Heart right ventricle (tissue), 16 donors: ENCODE measurements around the gene RALGAPA2. TPM values are rescaled to one million over a fixed set of nuclear protein-coding genes. Genes with fewer than 3 reads are reported as not detected.

ENCODE experiments used
- ATAC-seq, 8 donors: fragments of 200-7000 bp; cut with Tn5 transposase; one replicate each; pipeline ENCODE4 v1.9.1; 2020; ENCODE audit warnings: mild to moderate bottlenecking in 8 of 8, moderate library complexity in 8 of 8, moderate number of reproducible peaks in 1 of 8
- DNase-seq, 2 donors: peaks; one replicate each; pipeline ENCODE4 v3.0.0-alpha.2; 2020
- H3K27ac ChIP-seq, 10 donors: fragments of 200-600 bp; sonication (generic) in 2 of 10; one replicate each; pipeline versions ENCODE4 v1.5.0 to v1.8.0; 2020 to 2022; ENCODE audit warnings: mild to moderate bottlenecking in 3 of 10
- H3K27me3 ChIP-seq, 7 donors: fragments of 200-600 bp; one replicate each; pipeline ENCODE4 v1.8.0; 2021 to 2022; ENCODE audit warnings: mild to moderate bottlenecking in 2 of 7
- H3K36me3 ChIP-seq, 9 donors: fragments of 200-600 bp; sonication (generic) in 1 of 9; one replicate each; pipeline versions ENCODE4 v1.5.0 to v1.8.0; 2020 to 2022; ENCODE audit warnings: mild to moderate bottlenecking in 2 of 9
- H3K4me1 ChIP-seq, 9 donors: fragments of 200-600 bp; sonication (generic) in 1 of 9; one replicate each; pipeline versions ENCODE4 v1.5.0 to v1.8.0; 2020 to 2022; ENCODE audit warnings: mild to moderate bottlenecking in 4 of 9
- H3K4me3 ChIP-seq, 10 donors: fragments of 200-600 bp; sonication (generic) in 2 of 10; one replicate each; pipeline versions ENCODE4 v1.5.0 to v1.8.0; 2020 to 2022; ENCODE audit warnings: mild to moderate bottlenecking in 7 of 10, moderate library complexity in 2 of 10
- H3K9me3 ChIP-seq, 11 donors: fragments of 200-600 bp in 10 of 11; sonication (generic) in 2 of 11; one replicate each; pipeline versions ENCODE4 v1.5.0 to v1.8.0; 2013 to 2022; ENCODE audit warnings: mild to moderate bottlenecking in 2 of 11, control low read depth in 1 of 11, moderate library complexity in 1 of 11
- CTCF ChIP-seq, 9 donors: fragments of 200-600 bp; sonication (generic) in 2 of 9; IDR thresholded peaks; one replicate each; pipeline versions ENCODE4 v1.5.0 to v1.8.0; 2021 to 2022; ENCODE audit warnings: antibody characterized with exemption in 9 of 9, mild to moderate bottlenecking in 5 of 9, moderate library complexity in 1 of 9
- WGBS, 2 donors: extraction: QIAGEN DNeasy Blood & Tissue Kit; methylation state at CpG; one replicate each; pipeline ENCODE4 v1.1.7; 2013; ENCODE audit warnings: inconsistent platforms in 1 of 2; 5-methylcytosine and 5-hydroxymethylcytosine counted together
- intact Hi-C, 10 donors: fragments of 100-400 bp; cut with DNase I; formaldehyde crosslinking; loops; one replicate each; pipeline versions ENCODE4 v1.11.1 to v1.14.2; 2022
- polyA plus RNA-seq, 2 donors: library from polyadenylated mRNA; stranded (reverse); fragments of 200-250 nt; gene quantifications; one replicate each; pipeline ENCODE4 v1.2.3, GENCODE V29; 2013
- total RNA-seq, 10 donors: library from RNA; stranded (reverse); fragmentation: NEBNext Ultra II Directional in 3 of 10; extraction: Animal tissue kit (Norgen Biotek cat#: 25700) in 3 of 10; gene quantifications; one replicate each; pipeline versions ENCODE4 v1.2.1 to v1.2.4, GENCODE V29; 2021 to 2023
- donor health status: Arrhythmogenic right ventricular cardiomyopathy.
- donor health status: ischemic (EF 13 %, LVEDD 7.1; RV severe dilation, severe dysfunction).
- donor health status: healthy with polysubstance abuse.
- donor health status: DM: no; HTN: yes; CAD: no.
- donor health status: DM: no; HTN: no; CAD: no.
- donor health status: ischemic (EF 25% LVEDD 6.9; RV normal size, moderate dysfunction).
- donor health status: ischemic (EF 25% LVEDD 5.7; RV mildly dilated, moderate dysfunction).
- donor health status: healthy.
- donor health status: DM: yes; HTN: yes; CAD: no.
- donor health status: Ischemic cardiomyopathy.
- donor health status: ischemic (EF 35%, LVEDD 5.7; RV mildly dilated, moderate dysfunction).
- donor health status: nonischemic (EF 11% LVEDD 7.7; RV severe dilation, severe dysfunction).
- donor health status: DM: yes; HTN: yes; CAD: no.
- donor health status: PGD.
- donor health status: ischemic (EF 29% LVEDD 5.4; RV normal size, mild dysfunction).
- donor health status: nonischemic (EF 23%, LVEDD 6.1; RV moderate dilation, normal function).

RALGAPA2 gene
- total and polyA plus RNA-seq, 12 donors = 4.1 to 26.8 (median 18.2) TPM

- Histone ChIP-seq H3K27ac (no peak overlapping the region), H3K36me3 (peaks cover 0 to 70% (median 17%) of the 10 kb centered on the region in 9 donors), H3K4me1 (peaks cover 0 to 4% (median 0%) of the 10 kb centered on the region in 9 donors), H3K27me3 (no peaks in the 10 kb centered on the region), H3K9me3 (no peaks in the 10 kb centered on the region), H3K4me3 (no peak overlapping the region)
- DNase-seq (no peak), ATAC-seq (no peak)
- intact Hi-C loops = no loop called here
- no peak for TF ChIP-seq CTCF (IDR thresholded peaks at IDR 0.05)
- WGBS, 2 donors = 98 to 99% methylated on average over 4 of the region's 4 CpGs
Observed at GRCh38 chr20:20627471-20627870, 85.0 kb downstream of the RALGAPA2 start.

GRCh38 chr20:20624914-20625313, 87.5 kb downstream of the RALGAPA2 start:
- intact Hi-C loops = no loop called here
- Histone ChIP-seq H3K4me3 (no peak overlapping the region), H3K36me3 (peaks cover 0 to 52% (median 17%) of the 10 kb centered on the region in 9 donors), H3K27me3 (no peaks in the 10 kb centered on the region), H3K9me3 (no peaks in the 10 kb centered on the region), H3K27ac (no peak overlapping the region), H3K4me1 (peaks cover 0 to 6% (median 0%) of the 10 kb centered on the region in 9 donors)
- WGBS, 2 donors = 94 to 95% methylated on average over 2 of the region's 2 CpGs
- DNase-seq (no peak), ATAC-seq (no peak)
- TF ChIP-seq CTCF (IDR thresholded peaks at IDR 0.05) = no peak

- Histone ChIP-seq H3K9me3 (no peaks in the 10 kb centered on the region), H3K4me3 (no peak overlapping the region), H3K27ac (no peak overlapping the region), H3K4me1 (peaks cover 0 to 6% (median 0%) of the 10 kb centered on the region in 9 donors), H3K36me3 (peaks cover 0 to 54% (median 6%) of the 10 kb centered on the region in 9 donors), H3K27me3 (no peaks in the 10 kb centered on the region)
- intact Hi-C loops = no loop called here
- DNase-seq (no peak), ATAC-seq (no peak)
- WGBS, 2 donors = 87 to 91% methylated on average over 1 of the region's 1 CpG
- no peak for TF ChIP-seq CTCF (IDR thresholded peaks at IDR 0.05)
Observed at GRCh38 chr20:20621195-20621594, 91.2 kb downstream of the RALGAPA2 start.

- no peak overlapping the region for H3K27ac ChIP-seq
- intact Hi-C loops = no loop called here
- TF ChIP-seq CTCF (IDR thresholded peaks at IDR 0.05) = no peak
- H3K4me3 ChIP-seq = no peak overlapping the region
- no peaks in the 10 kb centered on the region for H3K9me3 ChIP-seq
- peaks cover 0 to 85% (median 13%) of the 10 kb centered on the region in 9 donors for H3K36me3 ChIP-seq
- no peaks in the 10 kb centered on the region for H3K4me1 ChIP-seq
- no peaks in the 10 kb centered on the region for H3K27me3 ChIP-seq
- ATAC-seq (no peak), DNase-seq (no peak)
- WGBS, 2 donors = 90 to 93% methylated on average over 3 of the region's 3 CpGs
Observed at GRCh38 chr20:20614391-20614790, 98.1 kb downstream of the RALGAPA2 start.
